OCI-LY7 (cell line): ENCODE results near the gene ADAMTS13. TPM values are rescaled to one million over a fixed set of nuclear protein-coding genes. Genes with fewer than 3 reads are reported as not detected.
A peak's percentile ranks its signal among the peaks of the same experiment; 100 is the strongest.

Experiments
- BruUV-seq: library from RNA; stranded (reverse); fragments of 400-500 nt; replicated peaks from 2 replicates; lab custom pipeline; 2021; lab: Mats Ljungman, UMichigan
- CTCF ChIA-PET: fragments of 300-600 bp; sonication (Branson Sonifier 250); formaldehyde crosslinking; loops from one replicate; lab custom pipeline; 2022; ENCODE audit warnings: antibody characterized with exemption; ENCODE audit not compliant: unreplicated experiment; lab: Charles Lee
- POLR2A ChIA-PET: fragments of 300-600 bp; sonication (Branson Sonifier 250); formaldehyde crosslinking; loops from one replicate; lab custom pipeline; 2022; ENCODE audit warnings: antibody characterized with exemption; lab: Charles Lee
- DNase-seq: peaks from one replicate; pipeline ENCODE4 v3.0.0-alpha.2; 2015; ENCODE audit warnings: low spot score
- H2AFZ ChIP-seq: fragments of 200-600 bp; sonication (generic), shearing (Covaris generic); 2 replicates; pipeline ENCODE4 v1.6.1; 2014; ENCODE audit warnings: mild to moderate bottlenecking, antibody characterized with exemption, low read length, moderate library complexity
- H3K27ac ChIP-seq: fragments of 200-600 bp; sonication (generic); 2 replicates; pipeline ENCODE4 v1.5.1; 2014; ENCODE audit warnings: mixed run types, low read depth, mild to moderate bottlenecking, moderate library complexity, low read length, inconsistent platforms; ENCODE audit not compliant: poor library complexity, severe bottlenecking
- H3K36me3 ChIP-seq: fragments of 200-600 bp; sonication (generic); 2 replicates; pipeline ENCODE4 v1.6.1; 2014; ENCODE audit warnings: mild to moderate bottlenecking, antibody characterized with exemption, low read length, moderate library complexity, mixed read lengths; ENCODE audit not compliant: insufficient read depth
- H3K4me1 ChIP-seq: fragments of 200-600 bp; sonication (generic); 2 replicates; pipeline ENCODE4 v1.5.1; 2014; ENCODE audit warnings: mild to moderate bottlenecking, low read length; ENCODE audit not compliant: insufficient read depth, poor library complexity, severe bottlenecking
- H3K4me2 ChIP-seq: fragments of 200-600 bp; sonication (generic); 2 replicates; pipeline ENCODE4 v1.6.1; 2014; ENCODE audit warnings: mild to moderate bottlenecking, low read length
- H3K4me3 ChIP-seq: fragments of 200-600 bp; sonication (generic); 2 replicates; pipeline ENCODE4 v1.5.1; 2014; ENCODE audit warnings: mild to moderate bottlenecking, low read depth, low read length; ENCODE audit not compliant: poor library complexity, severe bottlenecking
- H3K79me2 ChIP-seq: fragments of 200-600 bp; sonication (generic); 2 replicates; pipeline ENCODE4 v1.6.1; 2016; ENCODE audit warnings: low read depth, mild to moderate bottlenecking, low read length, moderate library complexity, mixed read lengths; ENCODE audit not compliant: insufficient read depth
- H3K9me2 ChIP-seq: fragments of 200-600 bp; sonication (generic); 2 replicates; pipeline ENCODE4 v1.6.1; 2016; ENCODE audit warnings: mild to moderate bottlenecking, low read length, mixed read lengths; ENCODE audit not compliant: insufficient read depth
- H3K9me3 ChIP-seq: fragments of 200-600 bp; sonication (generic); 2 replicates; pipeline ENCODE4 v1.6.1; 2014; ENCODE audit warnings: mild to moderate bottlenecking, mixed run types, low read length, mixed read lengths
- H4K20me1 ChIP-seq: fragments of 200-600 bp; sonication (generic); 2 replicates; pipeline ENCODE4 v1.6.1; 2014; ENCODE audit warnings: mild to moderate bottlenecking, antibody characterized with exemption, low read length, moderate library complexity, mixed read lengths; ENCODE audit not compliant: insufficient read depth
- EZH2phosphoT487 ChIP-seq: fragments of 200-600 bp; sonication (generic); IDR thresholded peaks from 2 replicates; pipeline ENCODE4 v1.6.1; 2018; ENCODE audit warnings: low read depth, borderline replicate concordance, mild to moderate bottlenecking, mixed run types, antibody characterized with exemption, low read length, moderate library complexity, mixed read lengths
- intact Hi-C: fragments of 100-400 bp; cut with micrococcal nuclease; formaldehyde crosslinking; loops from one replicate; pipeline ENCODE4 v1.10.0; 2022; ENCODE audit not compliant: unreplicated experiment
- total RNA-seq, 2 experiments: library from RNA; depleted of rRNA in 1 of 2; stranded (reverse); fragments of >200 nt in 1 of 2; shearing (Covaris generic) in 1 of 2; gene quantifications; 2 replicates each; pipeline ENCODE4 v1.2.3, GENCODE V29; 2014 to 2022
- TF ChIP-seq, protein P1 (sequence below): fragments of 200-600 bp; sonication (generic); conservative IDR thresholded peaks from 2 replicates; pipeline ENCODE4 v1.5.1; 2014; ENCODE audit warnings: mild to moderate bottlenecking, antibody characterized with exemption, low read length, moderate library complexity, mixed read lengths

ADAMTS13 gene
- total RNA-seq, 2 experiments from 2014 or later: 6.2 to 18.1 TPM

DNA sequence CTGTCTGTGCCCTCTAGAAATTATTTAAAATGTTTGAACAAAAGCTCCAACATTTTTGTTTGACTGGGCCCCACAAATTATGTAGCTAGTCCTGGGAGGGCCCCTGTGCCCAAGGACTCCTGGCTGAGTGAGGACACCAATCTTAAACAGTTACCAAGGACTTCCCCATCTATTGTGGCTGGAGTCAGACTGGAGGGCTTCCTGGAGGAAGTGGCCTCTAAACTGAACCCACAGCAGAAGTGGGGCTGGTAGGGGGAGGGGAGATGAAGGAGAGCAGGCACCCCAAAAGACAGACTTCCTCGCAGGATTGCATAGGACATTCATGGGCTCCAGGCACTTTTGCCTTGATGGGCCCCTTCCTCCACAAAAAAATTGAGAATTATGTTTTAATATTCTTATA is 8.1 kb downstream of the ADAMTS13 start:
- H3K4me1 ChIP-seq: no peaks in the 10 kb centered on the region
- H3K36me3 ChIP-seq: no peaks in the 10 kb centered on the region
- DNase-seq: no peak
- POLR2A ChIA-PET: no interaction called here
- no peaks in the 10 kb centered on the region for H3K79me2 ChIP-seq
- no peak overlapping the region for H3K4me3 ChIP-seq
- no peaks in the 10 kb centered on the region for H4K20me1 ChIP-seq
- H2AFZ ChIP-seq: no peak overlapping the region
- intact Hi-C loops: no loop called here
- no peak overlapping the region for H3K27ac ChIP-seq
- H3K4me2 ChIP-seq: no peak overlapping the region
- BruUV-seq: no TSS peak
- H3K9me3 ChIP-seq: no peaks in the 10 kb centered on the region
- no peak for TF ChIP-seq EZH2phosphoT487
- TF ChIP-seq, protein P1, sequence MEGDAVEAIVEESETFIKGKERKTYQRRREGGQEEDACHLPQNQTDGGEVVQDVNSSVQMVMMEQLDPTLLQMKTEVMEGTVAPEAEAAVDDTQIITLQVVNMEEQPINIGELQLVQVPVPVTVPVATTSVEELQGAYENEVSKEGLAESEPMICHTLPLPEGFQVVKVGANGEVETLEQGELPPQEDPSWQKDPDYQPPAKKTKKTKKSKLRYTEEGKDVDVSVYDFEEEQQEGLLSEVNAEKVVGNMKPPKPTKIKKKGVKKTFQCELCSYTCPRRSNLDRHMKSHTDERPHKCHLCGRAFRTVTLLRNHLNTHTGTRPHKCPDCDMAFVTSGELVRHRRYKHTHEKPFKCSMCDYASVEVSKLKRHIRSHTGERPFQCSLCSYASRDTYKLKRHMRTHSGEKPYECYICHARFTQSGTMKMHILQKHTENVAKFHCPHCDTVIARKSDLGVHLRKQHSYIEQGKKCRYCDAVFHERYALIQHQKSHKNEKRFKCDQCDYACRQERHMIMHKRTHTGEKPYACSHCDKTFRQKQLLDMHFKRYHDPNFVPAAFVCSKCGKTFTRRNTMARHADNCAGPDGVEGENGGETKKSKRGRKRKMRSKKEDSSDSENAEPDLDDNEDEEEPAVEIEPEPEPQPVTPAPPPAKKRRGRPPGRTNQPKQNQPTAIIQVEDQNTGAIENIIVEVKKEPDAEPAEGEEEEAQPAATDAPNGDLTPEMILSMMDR: no peak
- H3K9me2 ChIP-seq: no peaks in the 10 kb centered on the region
- CTCF ChIA-PET: no interaction called here

DNA sequence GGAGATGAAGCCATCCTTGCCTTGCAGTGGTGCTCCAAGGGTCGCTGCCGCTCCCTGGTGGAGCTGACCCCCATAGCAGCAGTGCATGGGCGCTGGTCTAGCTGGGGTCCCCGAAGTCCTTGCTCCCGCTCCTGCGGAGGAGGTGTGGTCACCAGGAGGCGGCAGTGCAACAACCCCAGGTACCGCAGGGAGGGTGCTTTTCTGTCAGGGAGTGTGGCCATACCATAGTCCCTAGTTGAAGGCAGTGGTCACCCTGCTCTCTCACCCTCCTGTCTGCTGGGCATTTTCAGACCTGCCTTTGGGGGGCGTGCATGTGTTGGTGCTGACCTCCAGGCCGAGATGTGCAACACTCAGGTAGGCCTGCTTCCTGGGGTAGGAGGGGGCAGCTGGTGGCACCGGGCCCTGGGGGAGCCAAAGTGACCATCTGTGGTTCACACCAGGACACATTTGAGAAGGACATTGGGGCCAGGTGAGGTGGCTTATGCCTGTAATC is 11.2 kb downstream of the ADAMTS13 start:
- ChIA-PET POLR2A (no interaction called here), CTCF (no interaction called here)
- no peak overlapping the region for H2AFZ ChIP-seq
- no peaks in the 10 kb centered on the region for H3K79me2 ChIP-seq
- intact Hi-C loops: no loop called here
- no peaks in the 10 kb centered on the region for H4K20me1 ChIP-seq
- no TSS peak for BruUV-seq
- no peak overlapping the region for H3K4me2 ChIP-seq
- no peaks in the 10 kb centered on the region for H3K9me2 ChIP-seq
- H3K9me3 ChIP-seq: no peaks in the 10 kb centered on the region
- H3K4me1 ChIP-seq: no peaks in the 10 kb centered on the region
- no peak overlapping the region for H3K27ac ChIP-seq
- H3K4me3 ChIP-seq: no peak overlapping the region
- TF ChIP-seq EZH2phosphoT487: no peak
- TF ChIP-seq, protein P1: peak; percentile 30; the same call in 1 of the 2 replicates
- H3K36me3 ChIP-seq: no peaks in the 10 kb centered on the region
- no peak for DNase-seq

DNA sequence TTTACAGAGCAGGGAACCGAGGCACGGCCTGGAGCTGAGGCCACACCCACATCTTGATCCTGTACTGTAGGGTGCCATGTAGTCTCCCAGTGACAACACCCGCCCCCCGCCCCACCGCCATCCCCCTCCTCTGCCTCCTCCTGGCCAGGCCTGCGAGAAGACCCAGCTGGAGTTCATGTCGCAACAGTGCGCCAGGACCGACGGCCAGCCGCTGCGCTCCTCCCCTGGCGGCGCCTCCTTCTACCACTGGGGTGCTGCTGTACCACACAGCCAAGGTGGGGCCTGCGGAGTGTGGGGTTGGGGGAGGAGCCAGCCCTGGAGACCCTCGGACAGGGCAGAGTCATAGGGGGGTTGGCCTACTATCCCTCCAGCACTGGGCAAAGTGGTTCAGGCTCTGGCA is 14.5 kb downstream of the ADAMTS13 start:
- BruUV-seq: no TSS peak
- no peak for DNase-seq
- Histone ChIP-seq H3K4me1 (peaks cover 5% of the 10 kb centered on the region), H3K36me3 (no peaks in the 10 kb centered on the region), H2AFZ (no peak overlapping the region), H3K27ac (no peak overlapping the region), H4K20me1 (no peaks in the 10 kb centered on the region), H3K4me2 (no peak overlapping the region), H3K4me3 (no peak overlapping the region), H3K79me2 (no peaks in the 10 kb centered on the region), H3K9me3 (no peaks in the 10 kb centered on the region), H3K9me2 (no peaks in the 10 kb centered on the region)
- intact Hi-C loops: no loop called here
- ChIA-PET POLR2A (no interaction called here), CTCF (no interaction called here)
- TF ChIP-seq, protein P1: no peak
- no peak for TF ChIP-seq EZH2phosphoT487
